Adrenal gland (tissue), 12 donors: Measurements from ENCODE around the gene NOS3. TPM values are rescaled to one million over a fixed set of nuclear protein-coding genes. Genes with fewer than 3 reads are reported as not detected.

Experiments used
- DNase-seq, 7 donors: peaks; one replicate each; pipeline ENCODE4 v3.0.0-alpha.2; 2019 to 2020
- H3K27ac ChIP-seq, 5 donors: fragments of 200-600 bp; sonication (generic) in 4 of 5; 1 replicate in 3 of 5; 2 replicates in 2 of 5; pipeline versions ENCODE4 v1.5.1 to v1.8.0; 2016 to 2020; ENCODE audit warnings: mild to moderate bottlenecking in 1 of 5
- H3K27me3 ChIP-seq: fragments of 200-600 bp; 2 replicates; pipeline ENCODE4 v1.8.0; 2021
- H3K36me3 ChIP-seq, 2 donors: fragments of 200-600 bp; replicated peaks in 1 of 2; 1 replicate in 1 of 2; 2 replicates in 1 of 2; pipeline versions ENCODE4 v1.5.1 to v1.8.0; 2018 to 2022
- H3K4me1 ChIP-seq, 2 donors: fragments of 200-600 bp; replicated peaks in 1 of 2; 1 replicate in 1 of 2; 2 replicates in 1 of 2; pipeline versions ENCODE4 v1.5.1 to v1.8.0; 2018 to 2021
- H3K4me3 ChIP-seq, 4 donors: fragments of 200-600 bp; sonication (generic) in 3 of 4; one replicate each; pipeline ENCODE4 v1.5.1; 2016 to 2018
- H3K9me3 ChIP-seq, 3 donors: fragments of 200-600 bp; sonication (generic) in 1 of 3; replicated peaks in 1 of 3; 1 replicate in 2 of 3; 2 replicates in 1 of 3; pipeline versions ENCODE4 v1.5.1 to v1.8.0; 2016 to 2021
- POLR2A ChIP-seq, 2 donors: fragments of 450-650 bp; IDR thresholded peaks; one replicate each; pipeline ENCODE4 v1.6.1; 2017; ENCODE audit warnings: antibody characterized with exemption in 2 of 2, mild to moderate bottlenecking in 2 of 2, moderate library complexity in 1 of 2
- WGBS, 4 donors: extraction: QIAGEN DNeasy Blood & Tissue Kit in 2 of 4; methylation state at CpG; one replicate each; pipeline versions ENCODE4 v1.1.5 to v1.1.7; 2013 to 2017; 5-methylcytosine and 5-hydroxymethylcytosine counted together
- intact Hi-C, 2 donors: fragments of 100-400 bp; cut with DNase I; formaldehyde crosslinking; loops; one replicate each; pipeline versions ENCODE4 v1.14.1 to v1.15.0; 2022 to 2023
- polyA plus RNA-seq, 3 donors: library from polyadenylated mRNA; stranded (reverse); fragments of 200-250 nt in 2 of 3; fragments of 350-450 nt in 1 of 3; fragmentation: Illumina TruSeq in 1 of 3; extraction: RNeasy Lipid Tissue Mini Kit (QIAGEN cat#74804) in 1 of 3; gene quantifications; one replicate each; pipeline ENCODE4 v1.2.3, GENCODE V29; 2013 to 2014
- total RNA-seq, 9 donors: library from RNA; depleted of rRNA in 4 of 9; stranded (reverse); fragments of >200 nt in 4 of 9; fragments of 120-200 nt in 1 of 9; fragmentation: NEBNext Ultra II Directional in 1 of 9; extraction: Animal tissue kit (Norgen Biotek cat#: 25700) in 1 of 9; gene quantifications; one replicate each; pipeline versions ENCODE4 v1.1.0 to v1.2.4, GENCODE V29; 2013 to 2023
- TF ChIP-seq, protein P1 (sequence below), 6 experiments: fragments of 450-650 bp in 4 of 6; fragments of 200-600 bp in 2 of 6; sonication (generic) in 1 of 6; IDR thresholded peaks; 1 replicate in 5 of 6; 2 replicates in 1 of 6; pipeline versions ENCODE4 v1.5.1 to v1.8.0; 2016 to 2021; ENCODE audit warnings: antibody characterized with exemption in 6 of 6, mild to moderate bottlenecking in 2 of 6, moderate library complexity in 1 of 6
- donor health status: healthy with polysubstance abuse.
- donor health status: Bipolar disorder and iron deficiency.
- donor health status: DM: yes; HTN: yes; CAD: no.
- donor health status: DM: no; HTN: no; CAD: no.
- donor health status: DM: no; HTN: no; CAD: no.
- donor health status: DM: yes; HTN: yes; CAD: no.

NOS3 gene
- total and polyA plus RNA-seq, 12 donors, result 2.2 to 26.5 (median 15.1) TPM

DNA sequence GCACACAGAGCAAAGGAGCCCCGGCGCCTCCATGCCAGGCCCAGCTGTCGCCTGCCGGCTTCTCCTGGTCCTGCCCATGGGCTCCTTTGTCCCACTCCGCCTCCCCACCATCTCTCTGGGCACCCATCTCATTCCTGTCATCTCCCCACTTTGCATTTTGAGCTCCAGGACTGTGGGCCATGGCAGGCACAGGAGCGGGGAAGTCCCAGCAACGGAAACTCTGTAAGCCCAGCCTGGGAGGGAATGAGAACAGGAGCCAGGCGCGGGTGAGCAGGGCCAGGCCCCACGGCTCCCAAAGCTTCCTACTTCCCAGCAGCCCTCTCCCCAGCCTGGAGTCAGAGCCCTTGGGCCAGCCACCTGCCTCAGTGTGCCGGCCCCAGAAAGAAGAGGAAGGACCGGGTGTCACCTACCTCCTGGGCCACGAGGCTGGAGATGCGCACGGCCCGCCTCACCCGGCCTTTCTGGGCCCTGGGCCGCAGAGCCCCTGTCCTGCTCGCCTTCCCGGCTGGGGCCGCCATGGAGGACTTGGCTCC is 35.8 kb upstream of the NOS3 start:
- Histone ChIP-seq H3K4me3 (peak overlapping the region in 1 of 4 donors; percentile 37), H3K27ac (peak overlapping the region in 1 of 5 donors; percentile 65), H3K27me3 (no peaks in the 10 kb centered on the region), H3K36me3 (no peaks in the 10 kb centered on the region), H3K9me3 (no peaks in the 10 kb centered on the region), H3K4me1 (peaks cover 6% of the 10 kb centered on the region in 2 donors)
- 67 to 80% (median 69%) methylated on average over 11 to 21 of the region's 21 CpGs for WGBS, 4 donors
- intact Hi-C loops, result no loop called here
- no peak for DNase-seq
- TF ChIP-seq, protein P1, sequence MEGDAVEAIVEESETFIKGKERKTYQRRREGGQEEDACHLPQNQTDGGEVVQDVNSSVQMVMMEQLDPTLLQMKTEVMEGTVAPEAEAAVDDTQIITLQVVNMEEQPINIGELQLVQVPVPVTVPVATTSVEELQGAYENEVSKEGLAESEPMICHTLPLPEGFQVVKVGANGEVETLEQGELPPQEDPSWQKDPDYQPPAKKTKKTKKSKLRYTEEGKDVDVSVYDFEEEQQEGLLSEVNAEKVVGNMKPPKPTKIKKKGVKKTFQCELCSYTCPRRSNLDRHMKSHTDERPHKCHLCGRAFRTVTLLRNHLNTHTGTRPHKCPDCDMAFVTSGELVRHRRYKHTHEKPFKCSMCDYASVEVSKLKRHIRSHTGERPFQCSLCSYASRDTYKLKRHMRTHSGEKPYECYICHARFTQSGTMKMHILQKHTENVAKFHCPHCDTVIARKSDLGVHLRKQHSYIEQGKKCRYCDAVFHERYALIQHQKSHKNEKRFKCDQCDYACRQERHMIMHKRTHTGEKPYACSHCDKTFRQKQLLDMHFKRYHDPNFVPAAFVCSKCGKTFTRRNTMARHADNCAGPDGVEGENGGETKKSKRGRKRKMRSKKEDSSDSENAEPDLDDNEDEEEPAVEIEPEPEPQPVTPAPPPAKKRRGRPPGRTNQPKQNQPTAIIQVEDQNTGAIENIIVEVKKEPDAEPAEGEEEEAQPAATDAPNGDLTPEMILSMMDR (IDR thresholded peaks at IDR 0.05), result no peak
- no peak for TF ChIP-seq POLR2A (IDR thresholded peaks at IDR 0.05)

DNA sequence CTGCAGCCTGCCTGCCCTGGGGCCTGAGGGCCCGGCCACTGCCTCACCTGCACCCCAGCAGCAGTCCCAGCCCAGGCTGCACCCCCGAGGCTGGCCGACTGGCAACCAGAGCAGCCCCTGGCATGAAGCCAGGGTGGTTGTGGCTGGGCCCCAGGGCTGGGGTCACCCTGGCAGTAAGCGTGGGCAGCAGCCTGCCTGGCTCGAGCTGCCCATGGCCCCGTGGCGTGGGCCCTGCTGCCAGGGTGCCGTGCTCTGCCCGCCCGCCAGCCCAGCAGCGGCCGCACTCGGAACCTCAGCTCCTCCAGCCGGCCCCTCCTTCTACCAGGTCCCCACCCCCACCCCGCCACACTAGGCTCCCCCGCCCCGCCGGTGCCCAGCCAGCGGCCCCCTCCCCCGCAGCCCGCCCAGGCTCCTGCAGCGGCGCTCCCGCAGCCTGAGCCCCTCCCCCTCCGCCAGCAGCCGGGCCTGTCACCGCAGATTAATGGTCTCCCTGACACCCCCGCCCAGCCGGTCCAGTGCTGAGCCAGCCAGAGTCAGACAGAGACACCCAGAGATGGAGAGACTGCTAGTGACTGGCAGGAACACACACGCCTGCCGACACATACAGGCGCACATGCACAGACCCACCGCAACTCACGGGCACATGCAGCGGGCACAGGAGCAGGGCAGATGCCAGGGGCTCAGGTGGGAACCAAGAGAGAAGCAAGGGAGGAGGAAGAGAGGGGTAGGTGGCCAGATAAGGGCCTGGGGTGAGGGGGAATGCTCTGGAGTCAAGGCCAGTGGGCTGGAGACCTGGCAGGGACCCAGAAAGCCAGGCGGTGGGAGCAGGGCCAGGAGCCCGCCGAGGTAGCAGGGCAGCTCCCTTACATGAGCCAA is 35.1 kb upstream of the NOS3 start:
- intact Hi-C loops, result no loop called here
- H3K27ac ChIP-seq, result peak overlapping the region in 1 of 5 donors; percentile 65
- 13 to 38% (median 21%) methylated on average over 8 to 38 of the region's 38 CpGs for WGBS, 4 donors

DNA sequence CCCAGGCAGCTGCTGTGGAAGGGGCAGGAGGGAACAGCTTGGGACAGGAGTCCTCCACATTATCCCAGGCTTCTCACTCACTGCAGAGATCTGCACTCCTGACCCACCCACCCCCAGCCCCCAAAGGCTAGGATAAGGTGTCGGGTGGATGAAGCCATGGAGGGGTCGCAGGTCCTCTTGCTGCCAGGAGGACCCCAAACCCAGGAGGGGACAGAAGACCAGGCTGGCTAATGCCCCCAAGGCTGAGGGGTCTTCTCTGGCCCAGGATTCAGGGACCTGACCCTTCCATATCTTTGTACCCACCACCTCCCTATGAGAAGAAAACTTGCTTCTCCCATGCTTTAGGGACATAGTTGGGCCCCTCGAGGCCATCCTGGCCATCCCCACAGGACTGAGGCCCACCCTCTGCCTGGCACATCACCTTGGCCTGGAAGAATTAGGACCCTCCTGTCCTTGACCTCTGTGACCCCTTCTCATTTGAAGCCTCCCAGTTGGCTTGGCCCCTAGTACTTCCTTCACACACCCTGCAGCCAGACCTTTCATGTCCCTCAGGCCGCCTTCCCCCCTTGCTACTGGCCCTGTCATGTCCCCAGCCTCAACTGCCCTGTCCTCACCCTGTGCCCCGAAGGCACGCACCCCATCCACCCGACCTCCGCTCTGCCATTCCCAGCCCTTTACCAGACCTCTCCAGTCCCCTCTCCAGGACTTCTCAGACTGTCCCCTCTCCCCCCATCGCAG is 34.3 kb upstream of the NOS3 start:
- H3K36me3 ChIP-seq, result no peaks in the 10 kb centered on the region
- H3K9me3 ChIP-seq, result no peaks in the 10 kb centered on the region
- H3K27me3 ChIP-seq, result no peaks in the 10 kb centered on the region
- no peak overlapping the region for H3K4me3 ChIP-seq
- intact Hi-C loops, result no loop called here
- 95 to 96% (median 95%) methylated on average over 7 to 9 of the region's 9 CpGs for WGBS, 4 donors
- TF ChIP-seq, protein P1 (IDR thresholded peaks at IDR 0.05), result no peak
- TF ChIP-seq POLR2A (IDR thresholded peaks at IDR 0.05), result no peak
- H3K27ac ChIP-seq, result peak overlapping the region in 1 of 5 donors; percentile 39
- DNase-seq, result no peak
- peaks cover 6% of the 10 kb centered on the region in 2 donors for H3K4me1 ChIP-seq

More for the DNA sequence above, 35.1 kb upstream of the NOS3 start:
- H3K4me3 ChIP-seq, result peak overlapping the region in 1 of 4 donors; percentile 37
- H3K9me3 ChIP-seq, result no peaks in the 10 kb centered on the region
- no peak for TF ChIP-seq POLR2A (IDR thresholded peaks at IDR 0.05)
- TF ChIP-seq, protein P1 (IDR thresholded peaks at IDR 0.05), result peak in 1 of 6 experiments; percentile 24
- no peaks in the 10 kb centered on the region for H3K27me3 ChIP-seq
- no peaks in the 10 kb centered on the region for H3K36me3 ChIP-seq
- peaks cover 6% of the 10 kb centered on the region in 2 donors for H3K4me1 ChIP-seq
- peak; percentile 51 to 87 (median 63) for DNase-seq
